ENCODE results near the gene GSTA4.
"Not testable (repeated sequence)": the region's sequence is repeated elsewhere in the genome, so short reads cannot be mapped to it uniquely, and the experiment has no call there.

DNA sequence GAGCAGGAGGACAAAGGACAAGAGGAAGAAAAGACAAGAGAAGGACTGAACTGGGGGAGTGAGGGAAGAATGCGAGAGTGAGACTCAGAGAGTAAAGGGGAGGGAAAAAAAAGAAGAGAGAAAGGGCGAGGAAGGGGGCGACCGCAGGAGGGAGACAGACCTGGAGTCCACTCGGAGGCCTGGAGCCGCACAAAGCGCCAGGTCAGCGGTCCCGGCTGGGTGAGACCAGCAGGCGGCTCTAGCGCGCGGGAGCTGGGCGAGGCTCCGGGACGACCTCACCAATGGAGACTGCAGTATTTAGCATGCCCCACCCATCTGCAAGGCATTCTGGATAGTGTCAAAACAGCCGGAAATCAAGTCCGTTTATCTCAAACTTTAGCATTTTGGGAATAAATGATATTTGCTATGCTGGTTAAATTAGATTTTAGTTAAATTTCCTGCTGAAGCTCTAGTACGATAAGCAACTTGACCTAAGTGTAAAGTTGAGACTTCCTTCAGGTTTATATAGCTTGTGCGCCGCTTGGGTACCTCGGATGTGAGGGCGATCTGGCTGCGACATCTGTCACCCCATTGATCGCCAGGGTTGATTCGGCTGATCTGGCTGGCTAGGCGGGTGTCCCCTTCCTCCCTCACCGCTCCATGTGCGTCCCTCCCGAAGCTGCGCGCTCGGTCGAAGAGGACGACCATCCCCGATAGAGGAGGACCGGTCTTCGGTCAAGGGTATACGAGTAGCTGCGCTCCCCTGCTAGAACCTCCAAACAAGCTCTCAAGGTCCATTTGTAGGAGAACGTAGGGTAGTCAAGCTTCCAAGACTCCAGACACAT, at the start of gene GSTA4:
- TF ChIP-seq EZH2 (IDR thresholded peaks at IDR 0.05); FOXP2 (optimal IDR thresholded peaks at IDR 0.05; ENCODE audit: control extremely low read depth, extremely low read length, insufficient read depth): not testable (repeated sequence)
- peak; percentile 97 for TF ChIP-seq POLR2AphosphoS5 (IDR thresholded peaks at IDR 0.05; ENCODE audit: borderline replicate concordance, low read depth, low read length)
